ENCODE measurements around the gene UBTFL1.

Gene UBTFL1

DNA sequence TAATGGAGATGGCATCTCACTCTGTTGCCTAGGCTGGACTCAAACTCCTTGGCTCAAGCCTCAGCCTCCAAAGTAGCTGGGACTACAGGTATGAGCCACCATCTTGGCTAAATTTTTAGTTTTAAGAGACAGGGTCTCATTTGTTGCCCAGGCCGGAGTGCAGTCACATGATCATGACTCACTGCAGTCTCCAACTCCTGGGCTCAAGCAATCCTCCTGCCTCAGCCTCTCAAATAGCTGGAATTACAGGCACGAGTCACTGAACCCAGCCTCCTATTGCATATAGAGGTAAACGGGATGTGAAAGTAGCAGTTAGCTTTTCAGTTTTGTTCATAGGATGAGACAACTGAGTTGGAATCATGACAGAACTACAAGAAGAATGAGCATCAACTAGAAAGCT is 39.2 kb downstream of the UBTFL1 start:
- DNase-seq (ENCODE audit: low read depth in 1 of 2, low spot score in 1 of 2): no peak
- H3K27ac ChIP-seq (replicated peaks): no peak overlapping the region
- no peaks in the 10 kb centered on the region for H3K27me3 ChIP-seq (ENCODE audit: insufficient read depth, poor library complexity, severe bottlenecking)
- H3K4me3 ChIP-seq (replicated peaks; ENCODE audit: insufficient read depth, low read length): no peak overlapping the region
- TF ChIP-seq, protein P1, sequence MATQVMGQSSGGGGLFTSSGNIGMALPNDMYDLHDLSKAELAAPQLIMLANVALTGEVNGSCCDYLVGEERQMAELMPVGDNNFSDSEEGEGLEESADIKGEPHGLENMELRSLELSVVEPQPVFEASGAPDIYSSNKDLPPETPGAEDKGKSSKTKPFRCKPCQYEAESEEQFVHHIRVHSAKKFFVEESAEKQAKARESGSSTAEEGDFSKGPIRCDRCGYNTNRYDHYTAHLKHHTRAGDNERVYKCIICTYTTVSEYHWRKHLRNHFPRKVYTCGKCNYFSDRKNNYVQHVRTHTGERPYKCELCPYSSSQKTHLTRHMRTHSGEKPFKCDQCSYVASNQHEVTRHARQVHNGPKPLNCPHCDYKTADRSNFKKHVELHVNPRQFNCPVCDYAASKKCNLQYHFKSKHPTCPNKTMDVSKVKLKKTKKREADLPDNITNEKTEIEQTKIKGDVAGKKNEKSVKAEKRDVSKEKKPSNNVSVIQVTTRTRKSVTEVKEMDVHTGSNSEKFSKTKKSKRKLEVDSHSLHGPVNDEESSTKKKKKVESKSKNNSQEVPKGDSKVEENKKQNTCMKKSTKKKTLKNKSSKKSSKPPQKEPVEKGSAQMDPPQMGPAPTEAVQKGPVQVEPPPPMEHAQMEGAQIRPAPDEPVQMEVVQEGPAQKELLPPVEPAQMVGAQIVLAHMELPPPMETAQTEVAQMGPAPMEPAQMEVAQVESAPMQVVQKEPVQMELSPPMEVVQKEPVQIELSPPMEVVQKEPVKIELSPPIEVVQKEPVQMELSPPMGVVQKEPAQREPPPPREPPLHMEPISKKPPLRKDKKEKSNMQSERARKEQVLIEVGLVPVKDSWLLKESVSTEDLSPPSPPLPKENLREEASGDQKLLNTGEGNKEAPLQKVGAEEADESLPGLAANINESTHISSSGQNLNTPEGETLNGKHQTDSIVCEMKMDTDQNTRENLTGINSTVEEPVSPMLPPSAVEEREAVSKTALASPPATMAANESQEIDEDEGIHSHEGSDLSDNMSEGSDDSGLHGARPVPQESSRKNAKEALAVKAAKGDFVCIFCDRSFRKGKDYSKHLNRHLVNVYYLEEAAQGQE (IDR thresholded peaks at IDR 0.05; ENCODE audit: insufficient replicate concordance, low read depth): no peak
- TF ChIP-seq GABPA (IDR thresholded peaks at IDR 0.05; ENCODE audit: low read depth) (no peak), POLR2AphosphoS5 (IDR thresholded peaks at IDR 0.05; ENCODE audit: low read depth) (no peak), SPI1 (IDR thresholded peaks at IDR 0.05; ENCODE audit: borderline replicate concordance, low read depth) (no peak)
- TF ChIP-seq, protein P2, sequence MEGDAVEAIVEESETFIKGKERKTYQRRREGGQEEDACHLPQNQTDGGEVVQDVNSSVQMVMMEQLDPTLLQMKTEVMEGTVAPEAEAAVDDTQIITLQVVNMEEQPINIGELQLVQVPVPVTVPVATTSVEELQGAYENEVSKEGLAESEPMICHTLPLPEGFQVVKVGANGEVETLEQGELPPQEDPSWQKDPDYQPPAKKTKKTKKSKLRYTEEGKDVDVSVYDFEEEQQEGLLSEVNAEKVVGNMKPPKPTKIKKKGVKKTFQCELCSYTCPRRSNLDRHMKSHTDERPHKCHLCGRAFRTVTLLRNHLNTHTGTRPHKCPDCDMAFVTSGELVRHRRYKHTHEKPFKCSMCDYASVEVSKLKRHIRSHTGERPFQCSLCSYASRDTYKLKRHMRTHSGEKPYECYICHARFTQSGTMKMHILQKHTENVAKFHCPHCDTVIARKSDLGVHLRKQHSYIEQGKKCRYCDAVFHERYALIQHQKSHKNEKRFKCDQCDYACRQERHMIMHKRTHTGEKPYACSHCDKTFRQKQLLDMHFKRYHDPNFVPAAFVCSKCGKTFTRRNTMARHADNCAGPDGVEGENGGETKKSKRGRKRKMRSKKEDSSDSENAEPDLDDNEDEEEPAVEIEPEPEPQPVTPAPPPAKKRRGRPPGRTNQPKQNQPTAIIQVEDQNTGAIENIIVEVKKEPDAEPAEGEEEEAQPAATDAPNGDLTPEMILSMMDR (IDR thresholded peaks at IDR 0.05; ENCODE audit: insufficient read depth, low read length): no peak

DNA sequence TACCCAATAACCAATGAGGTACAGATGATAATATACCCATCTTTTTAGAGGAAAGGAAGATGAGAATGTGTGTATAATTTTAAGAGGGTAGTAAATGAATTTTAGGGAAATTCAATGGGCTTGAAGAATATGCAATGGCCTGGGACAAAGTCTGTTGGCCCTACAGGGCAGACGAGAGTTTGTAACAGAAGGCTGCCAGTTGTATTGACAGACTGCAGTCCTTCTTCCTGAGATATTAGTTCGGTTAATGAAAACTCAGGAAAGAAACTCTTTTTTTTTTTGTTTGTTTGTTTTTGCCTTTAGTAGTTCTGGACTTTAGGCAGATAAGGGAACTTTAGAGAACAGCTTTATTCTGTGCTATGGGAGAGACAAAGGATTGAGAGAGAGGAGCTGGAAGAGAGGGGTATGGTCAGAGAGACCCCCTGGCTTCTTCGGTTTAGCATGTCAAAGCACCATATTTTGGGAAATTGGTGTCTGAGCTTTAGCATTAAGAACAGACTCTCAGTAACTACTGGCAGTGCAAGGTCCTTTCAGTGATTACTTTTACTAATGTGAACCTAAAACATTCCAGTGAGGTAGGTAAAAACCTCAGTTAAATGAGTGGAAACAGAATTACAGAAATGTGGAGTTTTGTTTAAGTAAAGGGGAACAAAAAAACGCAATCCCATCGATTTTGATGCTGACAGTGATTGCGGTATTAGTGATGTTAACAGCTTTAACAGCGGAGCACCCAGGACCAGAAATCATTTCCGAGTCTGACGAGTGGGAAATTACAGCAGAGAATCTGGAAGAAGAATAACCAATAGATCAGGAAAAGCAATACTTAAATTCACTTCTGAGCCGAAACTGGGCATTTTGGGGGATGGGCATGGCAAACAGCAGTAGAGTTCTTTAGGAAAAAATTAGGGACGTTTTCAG is 48.1 kb downstream of the UBTFL1 start:
- no peak for DNase-seq (ENCODE audit: low read depth in 1 of 2, low spot score in 1 of 2)
- TF ChIP-seq GABPA (IDR thresholded peaks at IDR 0.05; ENCODE audit: low read depth): no peak
- TF ChIP-seq POLR2AphosphoS5 (IDR thresholded peaks at IDR 0.05; ENCODE audit: low read depth): no peak
- no peak for TF ChIP-seq SPI1 (IDR thresholded peaks at IDR 0.05; ENCODE audit: borderline replicate concordance, low read depth)
- TF ChIP-seq, protein P2 (IDR thresholded peaks at IDR 0.05; ENCODE audit: insufficient read depth, low read length): no peak
- TF ChIP-seq, protein P1 (IDR thresholded peaks at IDR 0.05; ENCODE audit: insufficient replicate concordance, low read depth): no peak
- Histone ChIP-seq H3K27me3 (ENCODE audit: insufficient read depth, poor library complexity, severe bottlenecking) (peaks cover 42% of the 10 kb centered on the region), H3K4me3 (replicated peaks; ENCODE audit: insufficient read depth, low read length) (no peak overlapping the region), H3K27ac (replicated peaks) (no peak overlapping the region)

DNA sequence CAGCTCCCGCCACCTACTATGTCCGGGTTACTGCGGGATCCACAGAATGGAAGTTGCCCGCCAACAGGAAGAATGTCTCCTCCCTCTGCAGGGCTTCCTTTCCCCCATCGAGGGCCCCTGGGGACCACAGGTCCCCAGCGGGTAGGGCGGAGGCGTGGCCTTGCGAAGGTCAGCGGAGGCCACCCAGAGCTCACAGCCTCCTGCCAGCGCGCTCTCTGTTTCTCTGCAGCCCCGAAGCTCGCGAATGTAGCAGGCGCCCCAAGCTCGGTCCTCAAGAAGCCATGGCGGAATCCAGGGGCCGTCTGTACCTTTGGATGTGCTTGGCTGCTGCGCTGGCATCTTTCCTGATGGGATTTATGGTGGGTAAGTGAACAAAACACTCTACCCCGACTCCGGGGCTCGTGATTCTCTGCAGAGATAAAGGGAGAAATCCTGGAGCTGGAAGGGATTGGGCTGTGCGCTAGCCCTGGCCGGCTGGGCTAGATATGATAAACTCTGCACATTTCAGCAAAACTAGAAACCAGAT is 48.8 kb downstream of the UBTFL1 start, which contains the start of gene NAALAD2:
NAALAD2 (plus strand) TSS at position 186 of the 526 bp plus-strand sequence; CDS start at position 282, 96 bp downstream.
- H3K27ac ChIP-seq (replicated peaks): no peak within 1 kb of the TSS
- no peak within 1 kb of the TSS for H3K4me3 ChIP-seq (replicated peaks; ENCODE audit: insufficient read depth, low read length)
- TF ChIP-seq SPI1 (IDR thresholded peaks at IDR 0.05; ENCODE audit: borderline replicate concordance, low read depth): no peak
- TF ChIP-seq, protein P1 (IDR thresholded peaks at IDR 0.05; ENCODE audit: insufficient replicate concordance, low read depth): no peak
- TF ChIP-seq, protein P2 (IDR thresholded peaks at IDR 0.05; ENCODE audit: insufficient read depth, low read length): no peak
- TF ChIP-seq POLR2AphosphoS5 (IDR thresholded peaks at IDR 0.05; ENCODE audit: low read depth): no peak
- TF ChIP-seq GABPA (IDR thresholded peaks at IDR 0.05; ENCODE audit: low read depth): no peak
- no peak for DNase-seq (ENCODE audit: low read depth in 1 of 2, low spot score in 1 of 2)
- peaks cover 42% of the 10 kb centered on the region for H3K27me3 ChIP-seq (ENCODE audit: insufficient read depth, poor library complexity, severe bottlenecking)

Data from HL-60 (cell line).